ENCODE measurements around the gene TTC28.
A peak's percentile ranks its signal among the peaks of the same experiment; 100 is the strongest.

TTC28 gene

DNA sequence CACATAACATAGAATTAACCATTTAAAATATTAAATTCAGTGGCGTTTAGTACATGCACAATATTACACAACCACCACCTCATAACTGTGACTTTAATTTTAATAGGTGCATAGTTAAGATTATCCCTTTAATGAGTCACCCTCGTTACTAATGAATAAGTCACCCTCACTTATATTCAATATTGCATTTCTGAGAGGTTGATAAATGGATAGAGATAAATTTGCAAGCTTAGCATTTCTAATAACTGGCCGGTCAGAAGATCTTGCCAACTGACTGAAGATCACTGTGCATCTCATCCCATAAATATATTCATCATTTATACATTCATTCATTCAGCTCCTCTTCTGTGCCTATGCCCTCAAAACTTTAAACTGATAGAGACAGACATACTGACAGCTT, 243.7 kb downstream of the TTC28 start:
- DNase-seq, result no peak

DNA sequence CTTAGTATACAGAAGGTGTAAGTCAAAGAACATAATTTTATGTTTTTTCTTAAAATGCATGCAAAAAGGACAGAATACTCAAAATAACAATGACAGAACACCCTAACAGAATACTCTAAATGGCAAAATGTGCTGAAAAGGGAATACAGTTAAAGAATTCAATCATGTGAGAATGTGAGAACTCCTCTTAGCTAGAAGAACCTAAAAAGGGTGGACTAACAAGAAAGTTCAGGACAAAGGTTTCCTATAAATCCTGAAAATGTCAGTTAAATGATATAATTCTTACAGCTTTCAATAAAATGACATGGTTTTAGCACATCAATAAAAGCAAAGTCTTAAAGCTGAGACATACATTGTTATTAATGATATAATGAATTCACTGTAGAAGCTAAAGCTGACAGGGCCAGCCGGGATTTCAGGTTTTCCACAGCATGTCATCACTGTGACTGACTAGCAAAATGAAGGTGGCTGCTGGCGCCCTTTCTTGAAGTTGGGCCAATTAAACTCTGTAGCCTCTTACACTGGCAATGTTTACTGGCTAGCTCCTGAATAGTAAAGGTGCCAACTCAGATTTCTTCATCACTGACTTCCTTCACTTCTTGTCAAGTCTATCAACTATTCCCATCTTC, 244.4 kb downstream of the TTC28 start:
- DNase-seq, result no peak

DNA sequence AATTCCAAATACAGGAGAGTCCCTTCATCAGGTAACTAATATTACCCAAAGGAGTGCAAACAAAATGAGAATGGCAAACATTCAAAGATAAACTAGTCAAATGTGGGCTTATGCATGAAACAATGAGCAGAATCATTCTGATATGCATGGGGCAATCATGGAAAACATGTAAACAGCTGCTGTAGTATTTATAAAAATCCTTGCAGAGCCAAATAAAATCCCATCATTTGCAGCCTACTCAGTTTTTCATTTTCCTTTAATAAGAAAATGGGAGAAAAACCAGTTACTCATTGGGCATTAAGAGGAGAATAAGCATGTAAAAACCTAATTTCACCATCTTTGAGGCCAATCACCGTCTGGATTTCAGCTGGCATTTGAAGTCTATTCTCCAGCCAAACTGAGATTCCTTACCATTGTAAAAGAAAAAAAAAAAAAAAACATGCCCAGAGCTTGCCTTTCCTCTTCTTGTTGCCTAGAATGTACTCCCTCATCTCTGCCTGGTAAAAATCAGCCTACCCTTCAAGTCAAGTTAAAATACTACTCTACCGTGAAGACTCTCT, 249.1 kb downstream of the TTC28 start:
- no peak for DNase-seq

GRCh38 chr22:28429711-28430110, 249.9 kb downstream of the TTC28 start:
- no peak for DNase-seq

- no peak for DNase-seq
Observed at GRCh38 chr22:28428271-28428670, 251.4 kb downstream of the TTC28 start.

- no peak for DNase-seq
Observed at GRCh38 chr22:28426346-28427132, 253.1 kb downstream of the TTC28 start.

- DNase-seq, result peak; percentile 67
Observed at GRCh38 chr22:28425211-28425610, 254.4 kb downstream of the TTC28 start.

DNA sequence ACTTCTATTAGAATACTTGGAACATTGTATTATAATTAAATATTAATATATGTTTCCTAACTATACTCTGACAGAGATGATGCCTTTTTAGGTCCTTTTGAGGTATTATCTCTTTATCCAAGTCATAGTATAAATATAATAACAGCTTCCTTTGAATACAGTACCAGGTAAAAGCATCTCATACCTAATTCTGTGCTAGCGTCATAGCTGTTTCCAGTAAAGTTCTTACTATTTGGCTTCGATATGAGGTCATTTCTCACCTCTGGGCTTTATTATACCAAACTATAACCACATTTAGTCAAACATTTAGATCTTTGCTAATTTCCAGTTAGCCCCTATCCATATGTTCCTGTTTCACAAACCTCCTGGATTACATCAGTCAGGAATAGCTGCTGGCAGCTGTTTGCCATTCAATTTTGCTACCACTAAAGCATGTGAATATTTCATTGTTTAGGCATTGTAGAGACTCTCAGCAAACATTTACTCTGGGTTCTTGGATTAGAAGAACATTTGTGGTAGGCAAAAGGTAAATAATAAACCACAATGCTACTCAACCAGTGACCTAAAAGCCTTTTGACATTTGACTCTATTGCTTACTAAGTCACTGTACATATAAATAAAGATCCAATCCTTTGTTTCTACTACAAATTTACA, 255.1 kb downstream of the TTC28 start:
- DNase-seq, result peak; percentile 71

GRCh38 chr22:28419919-28420318, 259.7 kb downstream of the TTC28 start:
- DNase-seq, result no peak

- DNase-seq, result no peak
Observed at GRCh38 chr22:28418008-28418407, 261.6 kb downstream of the TTC28 start.

- no peak for DNase-seq
Observed at GRCh38 chr22:28417431-28417830, 262.2 kb downstream of the TTC28 start.

GRCh38 chr22:28414913-28415312, 264.7 kb downstream of the TTC28 start:
- no peak for DNase-seq

DNA sequence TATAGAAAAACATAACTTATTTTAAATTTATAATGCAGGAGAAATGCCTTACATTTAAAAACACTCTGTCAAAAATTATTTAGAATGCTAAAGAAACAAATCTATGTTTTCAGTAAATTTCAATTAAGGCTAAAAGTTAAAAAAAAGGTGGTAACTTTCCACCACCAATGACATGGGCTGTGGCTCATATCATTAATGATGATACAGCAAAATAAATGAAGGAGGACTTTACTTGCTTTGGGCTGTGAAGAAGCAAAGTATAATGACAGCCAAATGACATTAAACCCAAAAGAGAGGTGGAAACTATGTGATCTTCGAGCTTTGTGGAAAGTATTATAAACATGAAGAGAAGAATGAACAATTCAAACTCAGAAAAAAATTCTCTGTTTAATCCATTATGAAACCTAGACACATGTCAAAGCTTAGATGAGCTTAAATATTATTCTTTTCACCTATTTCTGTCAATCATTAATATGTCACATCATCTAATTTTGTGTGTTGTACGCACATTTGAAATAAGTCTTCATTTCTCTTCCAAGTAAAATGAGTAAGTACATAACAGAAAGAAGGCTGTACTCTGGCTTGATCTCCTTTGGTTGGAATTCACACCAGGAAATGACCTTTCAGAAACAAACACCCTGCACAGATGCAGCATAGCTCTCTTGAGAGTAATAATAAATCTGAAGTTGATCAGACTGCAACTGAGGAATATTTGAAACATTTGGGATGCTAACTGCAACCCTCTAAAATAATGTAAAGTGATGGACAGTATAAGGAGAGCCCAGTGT, 265.8 kb downstream of the TTC28 start:
- no peak for DNase-seq

DNA sequence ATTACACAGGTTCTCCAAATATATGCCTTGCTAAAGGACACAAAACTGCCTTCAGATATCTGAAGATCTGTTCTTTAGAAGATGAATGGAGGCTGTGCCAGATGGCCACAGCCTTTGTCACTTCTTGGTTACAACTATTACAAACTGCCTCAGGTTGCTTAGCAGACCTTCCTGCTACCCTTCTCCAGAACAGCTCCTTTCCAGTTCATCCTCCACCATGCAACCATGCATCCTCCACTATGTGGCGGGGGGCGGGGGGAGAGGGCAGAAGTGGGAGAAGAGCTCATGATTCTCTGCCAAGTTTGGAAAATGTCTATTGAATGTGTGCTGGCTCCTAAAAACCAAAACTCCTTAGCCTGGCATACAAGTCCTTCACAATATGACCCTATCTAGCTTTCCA, 267.5 kb downstream of the TTC28 start:
- DNase-seq, result no peak

DNA sequence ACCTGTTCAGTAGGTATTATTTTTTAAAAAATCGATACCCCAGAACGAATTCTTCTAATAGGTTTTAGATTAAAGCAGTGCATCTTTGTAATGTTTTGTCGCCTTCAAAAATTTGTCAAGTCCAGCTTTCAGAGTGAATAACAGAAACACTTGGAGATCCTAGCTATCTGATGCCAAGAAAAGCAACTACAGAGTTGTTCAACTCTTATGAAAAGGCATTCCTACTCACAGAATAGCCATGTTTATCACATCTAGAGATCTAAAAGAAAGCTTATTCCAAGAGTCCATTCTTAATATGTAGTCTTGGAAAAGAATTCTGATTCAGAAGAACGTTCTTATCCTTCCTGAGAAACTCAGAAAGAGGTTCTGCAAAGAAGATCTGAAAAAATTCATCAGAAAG, 268.5 kb downstream of the TTC28 start:
- no peak for DNase-seq

GRCh38 chr22:28410050-28410816, 269.4 kb downstream of the TTC28 start:
- no peak for DNase-seq

GRCh38 chr22:28408709-28409108, 270.9 kb downstream of the TTC28 start:
- no peak for DNase-seq

GRCh38 chr22:28407645-28408044, 272.0 kb downstream of the TTC28 start:
- no peak for DNase-seq

- no peak for DNase-seq
Observed at GRCh38 chr22:28406246-28406645, 273.4 kb downstream of the TTC28 start.

- DNase-seq, result no peak
Observed at GRCh38 chr22:28405588-28405987, 274.1 kb downstream of the TTC28 start.

DNA sequence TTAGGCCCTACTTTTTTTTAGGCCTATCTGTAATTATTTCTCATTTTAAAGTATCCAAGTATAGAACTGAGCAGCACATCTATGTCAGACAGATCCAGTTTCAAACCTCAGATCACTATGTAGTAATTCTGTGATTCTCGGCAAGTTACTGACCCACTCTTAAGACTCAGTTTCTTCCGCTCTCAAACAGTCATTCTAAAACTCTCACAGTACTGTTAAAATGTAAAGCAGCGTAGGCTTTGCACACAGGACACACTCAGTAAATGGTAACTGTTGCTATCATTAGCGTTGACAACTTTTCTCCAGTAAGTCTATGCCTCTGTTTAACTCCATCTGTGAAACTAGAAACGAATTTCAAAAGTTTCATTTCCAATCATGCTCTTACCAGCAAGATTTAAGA, 277.1 kb downstream of the TTC28 start:
- DNase-seq, result no peak

DNA sequence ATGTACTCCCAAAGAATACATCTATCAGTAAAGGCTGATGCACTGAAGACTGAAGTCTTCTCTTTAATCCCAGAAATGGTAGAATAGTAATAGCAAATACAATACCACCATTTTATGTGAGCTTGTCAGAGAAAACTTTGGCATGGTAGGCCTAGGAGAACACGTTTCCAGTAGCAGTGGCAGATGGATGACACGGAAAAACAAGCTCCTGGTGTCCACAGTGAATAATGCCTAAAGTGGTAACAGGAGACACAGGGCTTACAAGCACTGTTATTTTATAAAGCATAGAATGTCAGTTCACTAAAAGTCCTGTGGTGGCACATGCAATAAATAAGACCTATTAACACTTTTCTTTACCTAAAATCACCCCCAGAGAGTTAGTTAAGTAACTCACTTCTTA, 277.6 kb downstream of the TTC28 start:
- DNase-seq, result no peak

Data from DMS79 (cell line).